ENCODE data around the gene IFNK.

IFNK gene

DNA sequence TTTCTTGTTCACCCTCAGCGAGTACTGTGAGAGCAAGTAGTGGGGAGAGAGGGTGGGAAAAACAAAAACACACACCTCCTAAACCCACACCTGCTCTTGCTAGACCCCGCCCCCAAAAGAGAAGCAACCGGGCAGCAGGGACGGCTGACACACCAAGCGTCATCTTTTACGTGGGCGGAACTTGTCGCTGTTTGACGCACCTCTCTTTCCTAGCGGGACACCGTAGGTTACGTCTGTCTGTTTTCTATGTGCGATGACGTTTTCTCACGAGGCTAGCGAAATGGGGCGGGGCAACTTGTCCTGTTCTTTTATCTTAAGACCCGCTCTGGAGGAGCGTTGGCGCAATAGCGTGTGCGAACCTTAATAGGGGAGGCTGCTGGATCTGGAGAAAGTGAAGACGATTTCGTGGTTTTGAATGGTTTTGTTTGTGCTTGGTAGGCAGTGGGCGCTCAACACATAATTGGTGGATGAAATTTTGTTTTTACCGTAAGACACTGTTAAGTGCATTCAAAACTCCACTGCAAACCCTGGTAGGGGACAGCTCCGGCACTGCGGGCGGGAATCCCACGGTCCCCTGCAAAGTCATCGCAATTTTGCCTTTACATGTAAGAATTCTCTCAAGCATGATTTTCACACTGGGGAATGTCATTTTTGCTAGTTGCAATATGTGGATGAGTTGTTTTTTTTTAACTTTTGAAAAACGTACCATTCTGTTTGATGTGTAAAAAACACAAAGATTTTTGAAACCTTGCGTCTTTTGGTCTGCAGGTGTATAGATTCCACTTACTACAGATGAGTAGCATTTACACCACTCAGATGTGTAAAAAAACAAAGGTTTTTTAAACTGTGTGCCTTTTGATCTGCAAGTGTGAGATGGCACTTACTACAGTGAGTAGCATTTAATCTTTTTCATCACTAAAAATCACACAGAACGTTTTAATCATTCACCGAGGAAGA, 49.8 kb downstream of the IFNK start:
- DNase-seq: peak; percentile 93

All from midbrain (tissue), 1 donor.